IMR-90 (cell line): ENCODE data around the gene ATP11A. TPM values are rescaled to one million over a fixed set of nuclear protein-coding genes. Genes with fewer than 3 reads are reported as not detected.

Experiments used
- ATAC-seq: fragments of 200-7000 bp; cut with Tn5 transposase; 2 replicates; pipeline ENCODE4 v1.9.1; 2020; ENCODE audit warnings: low read depth, mild to moderate bottlenecking, moderate library complexity
- BruUV-seq: library from RNA; stranded (reverse); fragments of 400-500 nt; replicated peaks from 2 replicates; lab custom pipeline; 2021; lab: Mats Ljungman, UMichigan
- CTCF ChIA-PET: fragments of 300-600 bp; formaldehyde crosslinking; extraction: SDS; loops from one replicate; lab custom pipeline; 2021; ENCODE audit warnings: antibody characterized with exemption; lab: Yijun Ruan, JAX
- POLR2A ChIA-PET: fragments of 300-600 bp; sonication (Branson Sonifier 250); formaldehyde crosslinking; loops from one replicate; lab custom pipeline; 2022; ENCODE audit warnings: antibody characterized with exemption; ENCODE audit not compliant: unreplicated experiment; lab: Charles Lee
- DNase-seq: peaks from one replicate; pipeline ENCODE4 v3.0.0; 2013
- H2AFZ ChIP-seq: replicated peaks from 2 replicates; pipeline ENCODE3; 2013; ENCODE audit warnings: low read length, mild to moderate bottlenecking; ENCODE audit not compliant: poor library complexity
- H2AK5ac ChIP-seq: 2 replicates; pipeline ENCODE4 v1.6.1; 2013; ENCODE audit warnings: low read depth, low read length, inconsistent platforms
- H2AK9ac ChIP-seq: replicated peaks from 2 replicates; pipeline ENCODE3; 2013; ENCODE audit warnings: mild to moderate bottlenecking, low read depth, low read length, moderate library complexity; ENCODE audit not compliant: poor library complexity
- H2BK120ac ChIP-seq: 2 replicates; pipeline ENCODE4 v1.6.1; 2013; ENCODE audit warnings: low read depth, low read length, inconsistent platforms
- H2BK15ac ChIP-seq: 3 replicates; pipeline ENCODE4 v1.6.1; 2013; ENCODE audit warnings: low read depth, low read length, inconsistent platforms
- H2BK20ac ChIP-seq: 2 replicates; pipeline ENCODE4 v1.6.1; 2013; ENCODE audit warnings: low read depth, mild to moderate bottlenecking, inconsistent platforms, low read length, moderate library complexity
- H2BK5ac ChIP-seq: 2 replicates; pipeline ENCODE4 v1.6.1; 2013; ENCODE audit warnings: mild to moderate bottlenecking, low read depth, low read length, inconsistent platforms; ENCODE audit not compliant: poor library complexity, severe bottlenecking
- H3K14ac ChIP-seq: replicated peaks from 2 replicates; pipeline ENCODE4 v1.6.1; 2013; ENCODE audit warnings: low read depth, low read length, inconsistent platforms
- H3K18ac ChIP-seq: 2 replicates; pipeline ENCODE4 v1.6.1; 2013; ENCODE audit warnings: low read depth, low read length, control low read depth
- H3K23ac ChIP-seq: 2 replicates; pipeline ENCODE4 v1.6.1; 2013; ENCODE audit warnings: low read depth, low read length, inconsistent platforms
- H3K27ac ChIP-seq: 2 replicates; pipeline ENCODE4 v1.5.1; 2013; ENCODE audit warnings: mild to moderate bottlenecking, control low read depth, low read length; ENCODE audit not compliant: insufficient read depth
- H3K27me3 ChIP-seq: 2 replicates; pipeline ENCODE4 v1.6.1; 2013; ENCODE audit warnings: low read length; ENCODE audit not compliant: control insufficient read depth, insufficient read depth
- H3K36me3 ChIP-seq: 2 replicates; pipeline ENCODE4 v1.6.1; 2013; ENCODE audit warnings: low read length, mixed read lengths; ENCODE audit not compliant: control insufficient read depth, insufficient read depth
- H3K4ac ChIP-seq: 2 replicates; pipeline ENCODE4 v1.6.1; 2013; ENCODE audit warnings: low read depth, low read length, inconsistent platforms
- H3K4me1 ChIP-seq: 2 replicates; pipeline ENCODE4 v1.6.1; 2013; ENCODE audit warnings: low read length, mixed read lengths; ENCODE audit not compliant: control insufficient read depth, insufficient read depth
- H3K4me2 ChIP-seq: 2 replicates; pipeline ENCODE4 v1.6.1; 2013; ENCODE audit warnings: low read depth, mild to moderate bottlenecking, control low read depth, low read length, moderate library complexity
- H3K4me3 ChIP-seq: 2 replicates; pipeline ENCODE4 v1.5.1; 2013; ENCODE audit warnings: low read depth, mild to moderate bottlenecking, control low read depth, low read length, moderate library complexity; ENCODE audit not compliant: insufficient read depth
- H3K56ac ChIP-seq: 2 replicates; pipeline ENCODE4 v1.6.1; 2013; ENCODE audit warnings: low read length, inconsistent platforms; ENCODE audit not compliant: insufficient read depth; ENCODE audit errors: extremely low read depth
- H3K79me1 ChIP-seq, 2 experiments: 2 replicates each; pipeline ENCODE4 v1.6.1; 2013; ENCODE audit warnings: low read length in 2 of 2, inconsistent platforms in 1 of 2, low read depth in 1 of 2
- H3K9ac ChIP-seq: 2 replicates; pipeline ENCODE4 v1.6.1; 2013; ENCODE audit warnings: low read depth, low read length, control low read depth
- H3K9me1 ChIP-seq: 2 replicates; pipeline ENCODE4 v1.6.1; 2013; ENCODE audit warnings: low read length, inconsistent platforms; ENCODE audit not compliant: insufficient read depth
- H3K9me3 ChIP-seq: 2 replicates; pipeline ENCODE4 v1.6.1; 2013; ENCODE audit warnings: low read length; ENCODE audit not compliant: control insufficient read depth, insufficient read depth
- H4K20me1 ChIP-seq: 2 replicates; pipeline ENCODE4 v1.6.1; 2013; ENCODE audit warnings: low read length, inconsistent platforms; ENCODE audit not compliant: insufficient read depth
- H4K5ac ChIP-seq: 2 replicates; pipeline ENCODE4 v1.6.1; 2013; ENCODE audit warnings: mild to moderate bottlenecking, low read depth, low read length, control low read depth
- H4K8ac ChIP-seq, 2 experiments: 2 replicates each; pipeline ENCODE4 v1.6.1; 2013; ENCODE audit warnings: low read depth in 2 of 2, low read length in 2 of 2, control low read depth in 1 of 2, inconsistent platforms in 1 of 2
- H4K91ac ChIP-seq: 2 replicates; pipeline ENCODE4 v1.6.1; 2013; ENCODE audit warnings: low read depth, low read length, inconsistent platforms; ENCODE audit not compliant: insufficient read depth
- CEBPB ChIP-seq: IDR thresholded peaks from 2 replicates; pipeline ENCODE4 v1.6.1; 2012; ENCODE audit warnings: low read depth, low read length, improper control_type of control experiment
- CHD1 ChIP-seq: IDR thresholded peaks from 2 replicates; pipeline ENCODE4 v1.6.1; 2012; ENCODE audit warnings: low read depth, low read length, improper control_type of control experiment
- CTCF ChIP-seq: conservative IDR thresholded peaks from 2 replicates; pipeline ENCODE4 v1.5.1; 2012; ENCODE audit warnings: mild to moderate bottlenecking, low read depth, low read length, improper control_type of control experiment
- FOS ChIP-seq: fragments of 150-350 bp; IDR thresholded peaks from 2 replicates; pipeline ENCODE4 v1.6.1; 2016; ENCODE audit warnings: low read depth, low read length
- MAFK ChIP-seq: IDR thresholded peaks from 2 replicates; pipeline ENCODE4 v1.6.1; 2012; ENCODE audit warnings: low read depth, low read length, improper control_type of control experiment
- MAZ ChIP-seq: IDR thresholded peaks from 2 replicates; pipeline ENCODE4 v1.6.1; 2012; ENCODE audit warnings: low read depth, mild to moderate bottlenecking, low read length, improper control_type of control experiment, moderate library complexity, borderline replicate concordance
- MXI1 ChIP-seq: IDR thresholded peaks from 2 replicates; pipeline ENCODE4 v1.6.1; 2012; ENCODE audit warnings: low read depth, mild to moderate bottlenecking, low read length, moderate library complexity, borderline replicate concordance
- NFE2L2 ChIP-seq: fragments of 150-350 bp; IDR thresholded peaks from 2 replicates; pipeline ENCODE4 v1.6.1; 2016; ENCODE audit warnings: low read depth, mild to moderate bottlenecking, low read length
- POLR2A ChIP-seq: IDR thresholded peaks from 2 replicates; pipeline ENCODE4 v1.6.1; 2012; ENCODE audit warnings: mild to moderate bottlenecking, low read depth, low read length
- RAD21 ChIP-seq: IDR thresholded peaks from 2 replicates; pipeline ENCODE4 v1.6.1; 2012; ENCODE audit warnings: low read length, improper control_type of control experiment
- RCOR1 ChIP-seq: IDR thresholded peaks from 2 replicates; pipeline ENCODE4 v1.6.1; 2012; ENCODE audit warnings: mild to moderate bottlenecking, low read length, improper control_type of control experiment; ENCODE audit not compliant: insufficient replicate concordance
- RFX5 ChIP-seq: IDR thresholded peaks from 2 replicates; pipeline ENCODE4 v1.8.0; 2012; ENCODE audit warnings: low read depth, mild to moderate bottlenecking, low read length, moderate library complexity
- SMC3 ChIP-seq: fragments of 150-350 bp; IDR thresholded peaks from 2 replicates; pipeline ENCODE4 v1.6.1; 2016; ENCODE audit warnings: low read depth, mild to moderate bottlenecking, antibody characterized with exemption, low read length, moderate library complexity
- USF2 ChIP-seq: fragments of 150-350 bp; IDR thresholded peaks from 2 replicates; pipeline ENCODE4 v1.6.1; 2017; ENCODE audit warnings: mild to moderate bottlenecking, antibody characterized with exemption, low read length, low read depth
- WGBS, 2 experiments: methylation state at CpG; one replicate each; pipeline versions ENCODE4 v1.1.5 to v1.1.7; 2013; ENCODE audit warnings: missing lambda C conversion rate in 2 of 2; ENCODE audit not compliant: insufficient read length in 1 of 2; ENCODE audit errors: extremely low coverage in 2 of 2; 5-methylcytosine and 5-hydroxymethylcytosine counted together
- dilution Hi-C: fragments of 300-500 bp; cut with HindIII; formaldehyde crosslinking; loops from one replicate; pipeline ENCODE4 v1.14.3; 2018; ENCODE audit warnings: low sequenced_read_pairs; ENCODE audit not compliant: unreplicated experiment
- in situ Hi-C: fragments of 300-500 bp; cut with MboI; formaldehyde crosslinking; loops from 3 replicates; pipeline ENCODE4 v1.14.3; 2019; ENCODE audit warnings: low sequenced_read_pairs, inconsistent platforms, mixed read lengths
- intact Hi-C: fragments of 100-400 bp; cut with micrococcal nuclease; formaldehyde crosslinking; loops from 2 replicates; pipeline ENCODE4 v1.10.0; 2022
- polyA plus RNA-seq, 3 experiments: library from polyadenylated mRNA; depleted of rRNA; stranded (reverse); fragments of >200 nt; gene quantifications; 2 replicates each; pipeline ENCODE4 v1.2.3, GENCODE V29; 2012; ENCODE audit warnings: low replicate concordance in 1 of 3
- total RNA-seq: library from RNA; depleted of rRNA; stranded (reverse); fragments of >200 nt; gene quantifications from 2 replicates; pipeline ENCODE4 v1.2.3, GENCODE V29; 2012
- TF ChIP-seq, protein P1 (sequence below): fragments of 150-350 bp; IDR thresholded peaks from 2 replicates; pipeline ENCODE4 v1.6.1; 2016; ENCODE audit warnings: low read depth, mild to moderate bottlenecking, low read length, moderate library complexity, borderline replicate concordance

Gene ATP11A
- total and polyA plus RNA-seq, 2 of the 4 experiments (the other 2 are of a cell fraction) = 8.4 to 12.0 TPM

DNA sequence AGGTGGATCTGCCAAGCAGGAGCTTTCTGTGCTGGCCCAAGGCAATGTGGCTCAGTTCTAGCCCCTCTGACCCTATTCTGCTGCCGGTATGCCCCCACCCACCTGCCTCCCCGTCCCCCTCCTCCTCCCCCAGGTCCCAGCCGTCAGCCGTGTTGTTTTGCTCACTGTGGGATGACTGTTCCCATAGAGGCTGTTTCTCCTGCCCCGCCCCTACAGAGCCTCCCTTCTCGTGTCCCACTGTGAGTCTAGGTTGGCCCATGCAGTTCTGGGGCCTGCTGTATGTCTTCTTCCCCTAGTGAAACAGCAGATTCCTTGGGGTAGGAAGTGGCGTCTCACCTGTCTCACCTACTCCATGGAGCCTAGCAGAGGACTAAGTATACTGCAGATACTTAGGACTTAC is 48.8 kb downstream of the ATP11A start:
- Histone ChIP-seq H3K4me3 (no peak overlapping the region), H4K20me1 (peaks cover 24% of the 10 kb centered on the region), H3K79me1 (peaks cover 27 to 40% of the 10 kb centered on the region in 2 experiments), H2BK5ac (no peak overlapping the region), H4K91ac (no peak overlapping the region), H2AK5ac (no peak overlapping the region), H3K18ac (no peak overlapping the region), H3K4me1 (peaks cover 12% of the 10 kb centered on the region), H3K14ac (no peak overlapping the region), H3K9ac (no peak overlapping the region), H3K23ac (no peak overlapping the region), H2AFZ (no peak overlapping the region), H3K9me3 (no peaks in the 10 kb centered on the region), H3K9me1 (peaks cover 21% of the 10 kb centered on the region), H3K27ac (no peak overlapping the region), H2BK120ac (no peak overlapping the region), H2BK20ac (no peak overlapping the region), H2BK15ac (no peak overlapping the region), H4K8ac (no peak overlapping the region), H4K5ac (no peak overlapping the region), H3K36me3 (no peaks in the 10 kb centered on the region), H3K4me2 (no peak overlapping the region), H3K56ac (no peak overlapping the region), H3K4ac (no peak overlapping the region), H3K27me3 (no peaks in the 10 kb centered on the region), H2AK9ac (no peak overlapping the region)
- WGBS, 2 experiments = no CpG with 5 or more reads among the region's 7 CpGs
- CTCF ChIA-PET = no interaction called here
- in situ Hi-C loops = no loop called here
- intact Hi-C loops = no loop called here
- TF ChIP-seq CTCF (no peak), RCOR1 (no peak), MAFK (no peak), USF2 (no peak), CHD1 (no peak), POLR2A (no peak), MAZ (no peak), SMC3 (no peak), MXI1 (no peak), RAD21 (no peak), CEBPB (no peak), NFE2L2 (no peak), RFX5 (no peak), FOS (no peak)
- TF ChIP-seq, protein P1, sequence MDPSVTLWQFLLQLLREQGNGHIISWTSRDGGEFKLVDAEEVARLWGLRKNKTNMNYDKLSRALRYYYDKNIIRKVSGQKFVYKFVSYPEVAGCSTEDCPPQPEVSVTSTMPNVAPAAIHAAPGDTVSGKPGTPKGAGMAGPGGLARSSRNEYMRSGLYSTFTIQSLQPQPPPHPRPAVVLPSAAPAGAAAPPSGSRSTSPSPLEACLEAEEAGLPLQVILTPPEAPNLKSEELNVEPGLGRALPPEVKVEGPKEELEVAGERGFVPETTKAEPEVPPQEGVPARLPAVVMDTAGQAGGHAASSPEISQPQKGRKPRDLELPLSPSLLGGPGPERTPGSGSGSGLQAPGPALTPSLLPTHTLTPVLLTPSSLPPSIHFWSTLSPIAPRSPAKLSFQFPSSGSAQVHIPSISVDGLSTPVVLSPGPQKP = no peak
- dilution Hi-C loops = no loop called here
- no TSS peak for BruUV-seq
- no peak for DNase-seq
- ATAC-seq = no peak
- POLR2A ChIA-PET = no interaction called here
